ENCODE results near the gene CRK.

- TF ChIP-seq POLR2AphosphoS5 (IDR thresholded peaks at IDR 0.05; ENCODE audit: low read depth, low read length) = no peak
- TF ChIP-seq REST (IDR thresholded peaks at IDR 0.05; ENCODE audit: insufficient read depth in 1 of 2, low read depth in 2 of 2, low read length in 2 of 2) = no peak
- TF ChIP-seq TAF1 (IDR thresholded peaks at IDR 0.05; ENCODE audit: borderline replicate concordance, insufficient read depth, low read length) = no peak
Observed at GRCh38 chr17:1471490-1471889, 15.5 kb upstream of the CRK start.
